ENCODE data around the gene TM7SF2.

TM7SF2 gene

DNA sequence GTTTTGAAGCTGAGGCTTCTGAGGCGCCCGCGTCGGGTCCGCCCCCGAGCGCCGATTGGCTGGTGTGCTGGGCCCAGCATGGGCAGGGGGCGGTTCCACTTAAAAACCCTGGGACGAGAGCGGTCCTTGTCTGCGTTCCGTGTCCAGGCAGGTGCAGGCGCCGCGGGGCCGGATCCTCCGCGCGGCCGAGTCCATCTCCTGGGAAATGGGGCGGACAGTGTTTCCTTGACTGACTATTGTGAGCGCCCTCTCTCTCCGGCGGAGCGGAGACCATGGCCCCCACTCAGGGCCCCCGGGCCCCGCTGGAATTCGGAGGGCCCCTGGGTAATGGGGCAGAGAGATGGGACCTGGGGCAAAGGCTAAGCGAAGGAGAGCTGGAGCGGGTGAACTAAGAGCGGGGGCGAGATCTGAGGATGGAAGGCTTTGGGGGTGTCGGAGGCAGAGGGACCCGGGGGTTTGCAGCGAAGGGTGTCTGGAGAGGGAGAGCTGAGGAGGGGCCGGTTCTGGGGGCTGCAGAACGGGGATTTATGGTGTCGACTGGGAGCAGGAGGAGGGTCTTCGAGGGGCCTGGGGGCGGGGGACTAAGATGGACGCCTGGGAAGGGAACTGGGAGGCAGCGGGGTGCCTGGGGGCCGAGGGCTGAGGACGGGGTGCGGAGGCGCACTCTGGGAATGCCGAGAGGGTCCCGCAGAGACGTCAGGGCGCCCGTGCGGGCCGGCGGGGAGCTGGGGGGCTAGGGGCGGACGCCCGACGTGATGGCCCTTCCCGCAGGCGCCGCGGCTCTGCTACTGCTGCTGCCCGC, at the start of gene TM7SF2:
Gene TM7SF2 (plus strand): TSS at position 129 of the 802 bp plus-strand sequence. CDS start 144 bp downstream, at position 273.
- peak; percentile 84 for DNase-seq (ENCODE audit: low read depth)

DNA sequence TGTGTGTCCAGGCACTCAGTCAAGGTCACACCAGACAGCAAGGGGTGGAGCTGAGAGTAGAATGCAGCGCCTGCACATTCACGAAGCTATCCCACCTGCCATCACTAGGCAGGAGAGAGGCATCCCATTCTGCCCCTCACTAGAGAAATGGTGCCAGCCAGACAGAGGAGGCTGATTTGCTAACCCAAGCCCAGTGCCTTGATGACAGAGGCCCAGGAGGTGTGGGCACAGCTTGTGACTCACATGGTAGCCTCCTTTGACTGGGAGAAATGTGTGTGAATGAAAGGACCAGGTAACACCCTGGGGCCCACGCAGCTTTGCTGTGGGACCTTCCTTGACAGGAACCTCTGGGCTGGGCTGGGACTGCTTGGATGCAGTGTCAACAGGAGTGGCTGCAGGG, 48.1 kb upstream of the TM7SF2 start:
- no peak for DNase-seq (ENCODE audit: low read depth)

DNA sequence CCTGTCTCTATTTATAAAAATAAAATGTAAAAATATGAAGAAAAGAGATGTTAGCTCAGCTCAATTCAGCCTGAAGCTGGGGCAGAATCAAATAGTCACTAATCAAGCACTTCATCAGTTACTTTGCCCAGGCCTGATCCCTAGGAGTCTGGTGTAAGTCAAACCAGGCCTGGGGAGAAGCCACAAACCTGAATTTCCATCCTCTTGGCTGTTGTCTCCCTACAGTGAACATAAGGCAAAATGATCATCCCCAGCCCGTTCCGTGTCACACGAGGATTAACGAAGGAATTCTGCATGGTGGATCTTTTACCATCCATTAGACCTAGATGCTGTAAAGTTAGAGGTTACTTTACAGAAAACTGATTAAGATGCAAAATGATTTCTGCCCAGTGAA, 46.8 kb upstream of the TM7SF2 start:
- DNase-seq (ENCODE audit: low read depth) = no peak

DNA sequence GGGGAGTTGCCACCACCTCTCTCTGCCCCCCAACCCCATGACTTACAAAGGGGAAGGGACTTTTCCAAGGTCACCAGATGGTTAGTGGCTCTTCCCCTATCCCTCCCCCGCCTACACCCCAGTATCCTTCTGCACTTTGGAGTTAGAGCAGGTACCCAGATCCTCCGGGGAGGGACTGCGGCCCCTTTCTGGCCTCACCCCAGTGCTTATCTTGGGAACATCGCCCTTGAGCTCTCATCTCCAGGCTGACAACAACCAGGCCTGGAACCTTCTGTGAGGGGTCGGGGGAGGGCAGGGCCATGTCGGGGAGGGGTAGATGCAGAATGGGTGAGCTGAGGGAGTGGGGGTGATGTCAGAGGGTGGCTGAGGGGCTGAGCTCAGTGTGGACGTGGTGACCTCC, 45.8 kb upstream of the TM7SF2 start:
- DNase-seq (ENCODE audit: low read depth) = no peak

DNA sequence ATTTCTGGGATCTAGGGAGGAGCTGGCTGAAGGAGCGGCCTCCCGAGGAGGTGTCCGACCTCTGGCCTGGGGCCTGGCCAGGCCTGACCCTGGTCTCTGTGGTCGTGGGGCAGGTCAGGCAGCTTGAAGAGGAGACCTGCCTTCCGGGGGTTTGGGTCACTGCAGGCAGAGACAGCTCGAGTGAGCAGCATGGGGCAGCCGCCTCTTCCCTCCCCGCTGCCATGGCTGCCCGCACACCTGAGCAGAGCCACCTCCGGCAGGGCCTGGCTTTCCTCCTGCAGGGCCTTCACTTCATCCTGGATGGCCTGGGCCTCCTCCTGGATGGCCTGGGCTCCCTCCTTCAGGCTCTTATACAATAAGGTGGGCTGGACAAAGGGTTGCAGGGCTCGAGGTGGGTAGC, 45.4 kb upstream of the TM7SF2 start:
- no peak for DNase-seq (ENCODE audit: low read depth)

DNA sequence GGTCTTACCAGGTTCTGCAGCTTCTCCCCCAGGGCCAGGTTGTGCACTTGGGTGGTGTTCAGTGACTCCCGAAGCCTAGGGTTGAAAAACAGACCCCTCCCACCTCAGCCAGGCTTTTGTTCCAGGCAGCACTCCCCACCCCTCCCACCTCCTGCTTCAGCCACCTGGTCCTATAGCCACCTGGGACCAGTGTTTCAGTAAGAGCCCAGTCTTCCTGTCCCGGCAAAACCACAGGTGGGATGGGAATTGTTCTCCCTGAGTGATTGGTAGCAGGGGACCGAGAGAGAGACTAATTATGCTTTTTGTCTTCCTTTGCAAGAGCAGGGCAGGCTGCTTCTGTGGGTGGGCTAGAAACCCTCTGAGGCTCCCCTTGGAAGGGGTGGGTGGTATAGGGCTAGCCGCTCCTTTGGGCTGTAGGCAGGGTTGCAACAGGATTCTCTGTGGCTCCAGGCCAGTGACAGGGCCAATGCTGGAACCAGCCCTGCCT, 44.8 kb upstream of the TM7SF2 start:
- DNase-seq (ENCODE audit: low read depth) = no peak

DNA sequence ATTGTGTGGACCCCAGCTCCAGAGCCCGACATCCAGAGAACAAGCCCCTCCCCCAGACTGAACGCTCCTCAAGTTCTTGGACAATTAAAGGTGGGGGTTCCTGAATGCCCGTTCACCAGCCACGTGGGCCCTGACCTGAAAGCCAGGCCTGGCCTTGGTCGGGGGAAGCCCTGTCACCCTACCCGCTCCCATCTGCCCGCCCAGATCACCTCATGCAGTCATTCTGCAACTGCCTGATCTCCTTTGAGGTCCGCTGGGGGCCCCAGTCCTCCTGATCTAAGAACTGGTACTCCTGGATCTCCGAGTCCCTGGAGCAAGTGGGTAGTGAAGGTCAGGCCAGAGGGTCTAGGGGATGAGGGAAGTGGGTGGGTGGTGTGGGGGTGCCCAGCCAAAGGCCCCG, 44.2 kb upstream of the TM7SF2 start:
- DNase-seq (ENCODE audit: low read depth) = no peak

DNA sequence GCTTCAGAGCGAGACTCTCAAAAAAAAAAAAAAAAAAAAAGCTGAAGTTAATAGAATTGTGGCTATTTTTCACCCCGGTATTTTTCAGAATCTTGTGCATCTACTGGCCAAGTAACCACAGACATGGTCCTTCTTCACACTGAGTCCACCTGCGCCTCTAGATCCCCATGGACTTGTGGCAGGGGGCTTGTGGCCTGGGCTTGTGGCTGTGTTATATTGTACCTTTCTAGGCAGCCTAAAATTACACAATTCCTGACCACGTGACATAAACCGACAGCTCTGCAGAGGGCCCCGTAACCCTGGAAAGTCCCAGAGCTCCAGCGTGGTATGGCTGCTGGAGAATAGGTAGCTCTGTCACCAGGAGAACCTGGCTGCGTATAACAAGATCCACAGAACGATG, 42.5 kb upstream of the TM7SF2 start:
- DNase-seq (ENCODE audit: low read depth) = no peak

DNA sequence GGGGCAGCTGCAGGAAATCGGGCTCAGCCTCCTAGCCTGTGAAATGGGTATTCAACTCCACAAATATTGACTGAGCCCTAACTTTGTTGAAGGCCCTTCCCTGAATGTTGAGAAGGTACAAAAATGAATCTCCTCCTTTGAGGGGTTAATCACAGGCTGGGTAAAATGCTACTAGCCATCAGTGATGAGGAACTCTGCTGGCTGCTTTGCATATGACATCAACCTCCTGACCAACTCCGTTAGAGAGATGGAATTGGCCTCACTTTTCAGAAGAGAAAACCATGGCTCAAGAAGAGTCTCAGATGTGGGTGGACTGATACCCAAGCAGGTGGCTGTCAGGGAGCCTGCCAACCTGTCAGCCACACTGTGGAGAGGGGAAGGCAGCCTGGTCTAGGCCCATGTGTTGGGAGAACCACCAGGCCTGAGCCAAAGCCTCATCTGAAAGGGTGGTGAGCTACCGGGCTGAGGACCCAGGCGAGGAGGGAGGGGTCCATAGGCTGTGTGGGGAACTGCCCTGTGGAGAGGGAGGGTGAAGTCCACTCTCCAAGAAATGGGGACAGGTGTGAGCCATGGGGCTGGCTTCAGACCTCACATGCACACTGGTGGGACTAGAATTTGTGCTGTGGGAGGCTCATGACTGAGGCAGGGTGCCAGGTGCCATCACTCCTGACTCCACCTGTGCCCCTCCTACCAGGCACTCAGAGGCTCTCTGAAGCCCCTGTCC, 39.6 kb upstream of the TM7SF2 start:
- DNase-seq (ENCODE audit: low read depth) = no peak

DNA sequence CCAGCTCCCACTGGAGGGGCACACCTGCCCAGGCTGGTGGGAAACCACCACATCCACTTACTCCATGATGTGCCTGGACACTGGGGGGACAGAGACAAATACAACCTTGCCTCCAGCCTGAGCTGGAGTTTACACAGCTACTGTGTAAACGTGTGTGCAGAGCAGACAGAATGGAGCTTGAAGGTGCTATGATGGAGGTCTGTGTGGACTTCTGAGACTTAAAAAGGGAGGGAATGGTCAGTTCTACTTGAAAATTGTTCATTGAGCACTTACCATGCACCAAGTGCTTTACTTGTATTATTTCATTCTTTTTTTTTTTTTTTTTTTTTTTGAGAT, 39.1 kb upstream of the TM7SF2 start:
- no peak for DNase-seq (ENCODE audit: low read depth)

DNA sequence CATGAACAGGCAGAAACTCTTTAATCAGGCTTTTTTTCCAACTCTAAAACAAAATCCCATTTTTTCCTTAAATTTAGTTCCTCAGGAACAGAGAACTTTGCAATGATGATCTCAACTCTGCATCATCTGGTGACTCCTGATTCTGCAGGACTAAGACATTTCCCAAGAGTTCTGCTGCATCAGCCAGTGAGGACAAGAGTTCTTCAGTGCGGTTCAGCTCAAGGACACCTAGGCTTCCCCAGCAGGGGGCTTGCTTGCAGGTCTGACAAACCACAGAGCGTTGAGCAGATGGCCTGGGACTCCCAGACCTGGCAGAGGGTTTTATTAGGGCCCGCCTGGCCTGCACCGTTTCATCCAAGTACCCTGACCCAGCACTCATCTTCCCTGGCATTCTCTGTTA, 34.2 kb upstream of the TM7SF2 start:
- DNase-seq (ENCODE audit: low read depth) = no peak

DNA sequence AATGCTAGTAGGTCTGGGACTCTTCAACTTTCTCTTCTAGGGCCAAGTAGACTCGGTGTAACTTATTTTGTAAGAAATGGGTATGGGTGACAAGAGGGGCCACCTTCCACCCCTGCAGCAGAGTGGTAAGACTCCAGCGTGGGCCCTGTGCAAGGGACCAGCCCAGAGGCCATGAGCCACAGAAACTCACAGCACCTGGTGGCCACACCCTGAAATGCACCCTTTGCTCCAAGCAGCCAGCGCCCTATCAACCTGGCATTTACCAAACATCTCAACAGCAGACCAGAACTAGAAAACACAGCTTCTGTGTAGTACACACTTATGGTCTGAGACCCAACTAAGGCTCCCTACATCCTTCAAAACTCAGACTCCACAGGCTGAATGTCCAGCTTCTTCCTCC, 33.5 kb upstream of the TM7SF2 start:
- DNase-seq (ENCODE audit: low read depth) = no peak

DNA sequence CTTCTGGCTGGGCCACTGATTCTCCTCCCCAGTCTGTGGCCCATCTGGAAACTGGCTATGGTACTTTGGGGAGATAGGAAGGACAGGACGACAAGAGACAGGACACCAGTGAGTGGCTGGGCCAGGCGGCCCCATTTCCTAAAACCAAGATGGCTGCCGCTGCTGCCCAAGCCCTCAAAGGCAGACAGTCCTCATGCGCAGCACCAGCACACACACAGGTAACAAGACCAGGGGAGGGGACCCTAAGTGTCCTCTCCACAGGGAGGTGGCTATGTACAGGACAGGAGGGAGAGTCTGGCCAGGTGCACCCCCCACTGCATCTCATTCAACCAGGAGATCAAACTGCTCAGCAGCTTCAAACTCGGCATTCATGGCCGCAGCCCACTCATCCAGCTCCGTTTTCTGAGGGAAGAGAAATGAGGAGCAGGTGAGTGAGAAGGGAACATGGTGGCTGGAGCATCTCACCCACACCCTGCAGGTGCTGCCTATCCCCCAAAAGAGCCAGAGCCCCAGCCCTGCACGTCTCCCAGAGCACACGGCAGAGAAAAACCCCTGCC, 32.8 kb upstream of the TM7SF2 start:
- DNase-seq (ENCODE audit: low read depth) = no peak

DNA sequence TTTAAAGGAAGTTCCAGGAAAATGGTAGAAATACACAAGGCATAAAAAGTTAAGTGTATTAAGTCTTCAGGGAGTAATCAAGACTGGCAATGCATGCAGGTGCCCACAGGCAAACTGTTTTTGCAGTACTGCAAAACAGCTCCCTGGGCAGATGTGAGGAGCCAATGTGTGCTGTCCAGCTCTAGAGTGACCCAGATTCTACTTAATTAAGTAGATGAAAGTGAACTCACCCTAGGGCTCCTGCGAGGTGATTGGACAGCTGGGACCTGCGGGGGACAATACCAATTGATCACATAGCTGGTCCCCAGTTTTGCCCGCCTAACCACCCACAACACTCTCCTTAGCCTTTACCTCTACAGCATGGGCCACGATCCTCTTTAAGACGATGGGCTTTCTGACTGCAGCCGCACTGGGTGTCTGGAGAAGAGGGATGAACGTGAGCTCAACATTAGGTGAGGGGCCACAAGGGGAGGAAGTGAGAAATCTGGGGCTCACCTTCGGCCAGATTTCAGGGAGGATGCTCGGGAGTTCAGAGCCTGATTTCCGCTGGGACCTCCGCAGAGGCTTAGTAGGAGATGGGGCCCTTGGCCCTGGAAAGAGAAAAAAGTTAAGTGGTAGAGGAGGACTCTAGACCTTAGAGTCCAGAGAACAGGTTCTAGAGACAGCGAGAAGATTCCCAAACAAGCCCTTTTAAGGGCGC, 28.4 kb upstream of the TM7SF2 start:
- DNase-seq (ENCODE audit: low read depth) = no peak

DNA sequence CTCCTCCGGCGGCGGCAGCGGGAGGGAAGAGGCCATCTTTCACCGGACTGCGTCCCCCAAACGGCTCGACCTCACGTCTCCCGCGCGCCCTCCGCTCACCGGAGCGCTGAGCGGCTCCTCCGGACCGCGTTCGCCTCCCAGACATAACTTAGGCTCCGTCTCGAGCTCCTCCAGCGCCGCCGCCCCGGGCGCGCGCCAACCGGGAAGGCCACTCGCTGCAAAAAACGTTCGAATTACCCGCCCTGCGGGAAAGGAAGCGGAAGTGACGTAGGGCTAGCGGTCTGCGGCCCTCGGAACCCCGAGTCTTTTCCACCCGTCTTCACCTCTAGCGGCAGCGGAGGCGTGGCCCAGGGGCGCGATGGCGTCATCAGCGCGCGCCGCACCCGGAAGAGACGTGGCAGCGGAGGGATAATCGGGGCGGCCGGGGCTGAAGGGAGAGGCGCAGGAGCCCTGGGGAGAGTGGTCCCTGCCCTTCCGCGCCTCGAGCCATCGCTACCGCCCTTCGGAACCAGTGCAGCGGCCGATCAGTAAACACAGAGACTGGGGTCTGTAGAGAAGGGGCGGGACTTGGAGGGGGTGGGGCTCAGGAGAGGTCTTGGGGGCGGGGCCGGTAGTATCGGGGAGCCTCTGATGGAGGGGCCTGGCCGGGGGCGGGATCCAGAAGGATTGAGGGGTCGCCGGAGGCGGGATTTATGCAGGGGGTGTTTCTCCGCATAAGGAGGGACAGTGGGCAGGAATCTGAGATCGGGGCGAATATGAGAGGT, 27.7 kb upstream of the TM7SF2 start, which contains the start of the genes CDCA5 and ZFPL1:
Gene CDCA5 (minus strand): TSS at position 207 of the 764 bp plus-strand sequence. CDS start 62 bp downstream, at position 145.
Gene ZFPL1 (plus strand): TSS at position 389 of the 764 bp plus-strand sequence. CDS start 477 bp downstream, outside the sequence.
- DNase-seq (ENCODE audit: low read depth) = peak; percentile 91

DNA sequence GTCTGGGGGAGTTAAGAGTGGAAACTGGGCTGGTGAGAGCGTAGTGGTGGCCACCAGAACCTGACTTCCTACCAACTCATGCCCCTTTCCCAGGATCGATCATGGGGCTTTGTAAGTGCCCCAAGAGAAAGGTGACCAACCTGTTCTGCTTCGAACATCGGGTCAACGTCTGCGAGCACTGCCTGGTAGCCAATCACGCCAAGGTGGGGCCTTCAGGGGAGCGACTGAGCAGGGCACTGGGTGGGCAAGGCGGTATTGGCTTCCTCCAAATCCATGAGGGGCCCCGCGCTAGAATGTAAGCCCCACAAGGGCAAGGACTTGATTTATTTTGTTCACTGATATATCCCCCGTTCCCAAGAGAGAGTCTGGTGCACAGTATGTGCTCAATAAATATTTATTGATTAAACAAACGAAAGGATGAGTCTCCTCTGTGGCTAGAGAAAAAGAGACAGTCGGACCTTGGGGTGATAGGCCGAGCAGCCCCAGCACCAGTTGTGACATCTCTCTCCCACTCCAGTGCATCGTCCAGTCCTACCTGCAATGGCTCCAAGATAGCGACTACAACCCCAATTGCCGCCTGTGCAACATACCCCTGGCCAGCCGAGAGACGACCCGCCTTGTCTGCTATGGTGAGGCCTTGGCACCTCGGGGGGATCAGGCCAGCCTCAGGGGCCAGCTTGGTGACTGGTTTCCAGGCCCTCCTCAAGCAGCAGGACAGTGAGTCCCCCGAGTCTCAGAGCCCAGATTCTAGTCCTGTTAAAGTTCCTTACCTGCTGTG, 26.9 kb upstream of the TM7SF2 start:
- no peak for DNase-seq (ENCODE audit: low read depth)

DNA sequence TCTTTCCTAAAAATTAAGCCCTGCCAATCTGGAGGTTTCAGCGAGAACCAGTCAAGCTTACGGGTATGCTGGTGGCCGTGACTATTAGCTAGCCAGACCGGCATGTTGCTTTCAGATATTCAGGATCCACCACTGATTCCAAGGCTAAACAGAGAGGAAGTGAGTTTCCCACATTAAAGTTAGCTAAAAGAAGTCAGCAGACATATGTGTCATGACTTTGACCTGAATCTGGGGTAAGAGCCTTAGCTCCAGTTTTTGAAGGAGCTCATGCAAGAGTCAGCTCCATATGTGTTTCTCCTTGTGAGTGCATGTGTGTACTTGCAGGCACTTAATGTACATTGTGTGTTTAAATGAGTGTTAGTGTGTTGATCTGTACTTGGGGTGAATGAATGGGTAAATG, 26.2 kb upstream of the TM7SF2 start:
- DNase-seq (ENCODE audit: low read depth) = no peak

DNA sequence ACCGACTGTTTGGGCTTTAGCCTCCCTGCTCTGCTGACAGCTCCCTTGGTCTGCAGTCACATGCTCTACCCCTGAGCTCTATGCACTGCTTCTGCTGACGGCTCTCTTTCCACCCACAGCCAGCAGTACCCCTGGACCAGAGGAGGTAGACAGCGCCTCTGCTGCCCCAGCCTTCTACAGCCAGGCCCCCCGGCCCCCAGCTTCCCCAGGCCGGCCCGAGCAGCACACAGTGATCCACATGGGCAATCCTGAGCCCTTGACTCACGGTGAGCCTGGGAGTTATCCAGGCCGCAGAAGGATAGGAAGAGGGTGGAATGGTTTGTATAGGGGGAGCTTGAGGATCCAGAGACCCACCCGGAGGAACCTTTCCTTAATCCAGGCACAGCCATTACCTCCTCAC, 24.9 kb upstream of the TM7SF2 start:
- DNase-seq (ENCODE audit: low read depth) = no peak

DNA sequence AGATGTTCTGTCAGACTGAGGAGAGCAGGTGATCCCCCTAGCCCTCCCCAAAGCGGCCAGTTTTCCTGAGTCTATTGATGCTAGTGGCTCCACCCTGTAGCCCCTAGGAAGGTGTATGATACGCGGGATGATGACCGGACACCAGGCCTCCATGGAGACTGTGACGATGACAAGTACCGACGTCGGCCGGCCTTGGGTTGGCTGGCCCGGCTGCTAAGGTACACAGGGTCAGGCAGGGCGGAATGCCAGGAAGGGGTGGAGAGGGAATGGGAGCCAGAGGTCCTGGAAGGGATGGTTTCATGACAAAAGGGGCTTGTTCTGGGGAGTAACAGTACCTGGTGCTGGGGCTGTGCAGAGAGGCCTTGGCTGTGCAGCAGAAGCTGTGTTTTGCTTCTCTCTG, 24.5 kb upstream of the TM7SF2 start:
- no peak for DNase-seq (ENCODE audit: low read depth)

DNA sequence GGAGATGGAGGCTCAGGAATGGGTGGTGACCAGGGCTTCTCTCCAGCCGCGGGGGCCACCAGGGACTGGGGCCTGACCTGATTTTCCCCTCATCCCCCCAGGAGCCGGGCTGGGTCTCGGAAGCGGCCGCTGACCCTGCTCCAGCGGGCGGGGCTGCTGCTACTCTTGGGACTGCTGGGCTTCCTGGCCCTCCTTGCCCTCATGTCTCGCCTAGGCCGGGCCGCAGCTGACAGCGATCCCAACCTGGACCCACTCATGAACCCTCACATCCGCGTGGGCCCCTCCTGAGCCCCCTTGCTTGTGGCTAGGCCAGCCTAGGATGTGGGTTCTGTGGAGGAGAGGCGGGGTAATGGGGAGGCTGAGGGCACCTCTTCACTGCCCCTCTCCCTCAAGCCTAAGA, 23.8 kb upstream of the TM7SF2 start:
- no peak for DNase-seq (ENCODE audit: low read depth)

DNA sequence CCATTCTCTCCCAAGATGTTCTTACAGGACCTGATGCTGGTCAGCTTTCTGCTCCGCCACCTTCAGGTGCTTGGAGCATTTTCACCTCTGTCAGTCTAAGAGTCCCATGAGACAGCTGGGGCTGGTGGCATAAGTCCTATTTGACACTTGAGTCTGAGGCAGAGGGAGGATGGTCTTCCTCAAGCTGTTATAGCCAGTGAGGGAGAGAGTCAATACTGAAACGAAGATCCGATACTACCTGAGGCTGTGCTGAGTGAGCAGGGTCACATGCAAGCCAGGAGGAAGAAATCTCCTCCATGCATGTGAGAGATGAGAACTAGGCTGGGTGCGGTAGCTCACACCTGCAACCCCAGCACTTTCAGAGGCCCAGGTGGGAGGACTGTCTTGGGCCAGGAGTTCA, 22.1 kb upstream of the TM7SF2 start:
- no peak for DNase-seq (ENCODE audit: low read depth)
